Measurements from ENCODE around the gene FAM76B. TPM values are rescaled to one million over a fixed set of nuclear protein-coding genes. Genes with fewer than 3 reads are reported as not detected.

Gene FAM76B
- total RNA-seq, 1 donor from 2014 or later, result 49.8 TPM

DNA sequence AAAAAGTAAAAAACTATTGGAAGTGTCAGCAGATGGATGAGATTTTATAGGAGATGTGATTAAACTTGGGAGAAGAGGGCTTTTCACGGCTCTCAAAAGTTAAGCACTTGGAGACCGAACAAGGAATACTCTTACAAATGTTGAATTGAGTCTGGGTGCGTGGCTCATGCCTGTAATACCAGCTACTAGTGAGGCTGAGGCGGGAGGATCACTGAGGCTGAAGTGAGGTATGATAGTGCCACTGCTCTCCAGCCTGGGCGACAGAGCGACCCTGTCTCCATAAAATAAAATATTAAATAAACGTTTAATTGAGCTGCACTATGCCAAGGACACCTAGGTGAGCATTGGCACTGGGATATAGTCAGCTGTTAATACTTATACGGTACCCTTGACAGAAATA lies 2.6 kb upstream of the FAM76B start:
- Mint-ChIP-seq H3K27ac (peak overlapping the region; percentile 100), H3K4me3 (ENCODE audit: low read depth) (peak overlapping the region; percentile 100), H3K27me3 (no peaks in the 10 kb centered on the region), H3K36me3 (ENCODE audit: insufficient read depth) (peaks cover 5% of the 10 kb centered on the region), H3K4me1 (ENCODE audit: low read depth) (peaks cover 42% of the 10 kb centered on the region), H3K9me3 (ENCODE audit: low read depth) (no peaks in the 10 kb centered on the region)
- TF ChIP-seq, protein P1, sequence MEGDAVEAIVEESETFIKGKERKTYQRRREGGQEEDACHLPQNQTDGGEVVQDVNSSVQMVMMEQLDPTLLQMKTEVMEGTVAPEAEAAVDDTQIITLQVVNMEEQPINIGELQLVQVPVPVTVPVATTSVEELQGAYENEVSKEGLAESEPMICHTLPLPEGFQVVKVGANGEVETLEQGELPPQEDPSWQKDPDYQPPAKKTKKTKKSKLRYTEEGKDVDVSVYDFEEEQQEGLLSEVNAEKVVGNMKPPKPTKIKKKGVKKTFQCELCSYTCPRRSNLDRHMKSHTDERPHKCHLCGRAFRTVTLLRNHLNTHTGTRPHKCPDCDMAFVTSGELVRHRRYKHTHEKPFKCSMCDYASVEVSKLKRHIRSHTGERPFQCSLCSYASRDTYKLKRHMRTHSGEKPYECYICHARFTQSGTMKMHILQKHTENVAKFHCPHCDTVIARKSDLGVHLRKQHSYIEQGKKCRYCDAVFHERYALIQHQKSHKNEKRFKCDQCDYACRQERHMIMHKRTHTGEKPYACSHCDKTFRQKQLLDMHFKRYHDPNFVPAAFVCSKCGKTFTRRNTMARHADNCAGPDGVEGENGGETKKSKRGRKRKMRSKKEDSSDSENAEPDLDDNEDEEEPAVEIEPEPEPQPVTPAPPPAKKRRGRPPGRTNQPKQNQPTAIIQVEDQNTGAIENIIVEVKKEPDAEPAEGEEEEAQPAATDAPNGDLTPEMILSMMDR (IDR thresholded peaks at IDR 0.05; ENCODE audit: unreplicated experiment), result no peak
- no peak for DNase-seq (ENCODE audit: low spot score, unreplicated experiment)

DNA sequence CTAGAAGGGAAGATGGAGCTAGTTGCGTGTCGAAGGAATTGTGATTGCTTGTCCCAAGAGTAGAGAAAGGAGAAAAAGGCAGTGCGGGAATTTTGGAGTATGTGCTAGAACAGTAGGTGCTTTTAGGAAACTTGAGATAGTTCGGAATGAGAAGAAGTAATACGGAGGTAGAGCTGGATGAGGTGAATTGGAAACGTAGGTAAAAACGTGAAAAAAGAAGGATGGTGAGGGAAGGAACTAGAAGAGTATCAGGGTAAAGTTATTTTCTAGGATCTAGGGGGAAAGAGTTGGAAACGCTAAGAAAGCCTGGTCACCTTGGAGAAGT lies 2.1 kb upstream of the FAM76B start:
- Mint-ChIP-seq H3K27ac (peak overlapping the region; percentile 100), H3K27me3 (no peaks in the 10 kb centered on the region), H3K4me1 (ENCODE audit: low read depth) (peaks cover 42% of the 10 kb centered on the region), H3K36me3 (ENCODE audit: insufficient read depth) (peaks cover 5% of the 10 kb centered on the region), H3K9me3 (ENCODE audit: low read depth) (no peaks in the 10 kb centered on the region), H3K4me3 (ENCODE audit: low read depth) (peak overlapping the region; percentile 100)
- TF ChIP-seq, protein P1 (IDR thresholded peaks at IDR 0.05; ENCODE audit: unreplicated experiment), result no peak
- DNase-seq (ENCODE audit: low spot score, unreplicated experiment), result no peak

- DNase-seq (ENCODE audit: low spot score, unreplicated experiment), result peak; percentile 41
Measured at GRCh38 chr11:95790933-95791708, 1.5 kb upstream of the FAM76B start.

DNA sequence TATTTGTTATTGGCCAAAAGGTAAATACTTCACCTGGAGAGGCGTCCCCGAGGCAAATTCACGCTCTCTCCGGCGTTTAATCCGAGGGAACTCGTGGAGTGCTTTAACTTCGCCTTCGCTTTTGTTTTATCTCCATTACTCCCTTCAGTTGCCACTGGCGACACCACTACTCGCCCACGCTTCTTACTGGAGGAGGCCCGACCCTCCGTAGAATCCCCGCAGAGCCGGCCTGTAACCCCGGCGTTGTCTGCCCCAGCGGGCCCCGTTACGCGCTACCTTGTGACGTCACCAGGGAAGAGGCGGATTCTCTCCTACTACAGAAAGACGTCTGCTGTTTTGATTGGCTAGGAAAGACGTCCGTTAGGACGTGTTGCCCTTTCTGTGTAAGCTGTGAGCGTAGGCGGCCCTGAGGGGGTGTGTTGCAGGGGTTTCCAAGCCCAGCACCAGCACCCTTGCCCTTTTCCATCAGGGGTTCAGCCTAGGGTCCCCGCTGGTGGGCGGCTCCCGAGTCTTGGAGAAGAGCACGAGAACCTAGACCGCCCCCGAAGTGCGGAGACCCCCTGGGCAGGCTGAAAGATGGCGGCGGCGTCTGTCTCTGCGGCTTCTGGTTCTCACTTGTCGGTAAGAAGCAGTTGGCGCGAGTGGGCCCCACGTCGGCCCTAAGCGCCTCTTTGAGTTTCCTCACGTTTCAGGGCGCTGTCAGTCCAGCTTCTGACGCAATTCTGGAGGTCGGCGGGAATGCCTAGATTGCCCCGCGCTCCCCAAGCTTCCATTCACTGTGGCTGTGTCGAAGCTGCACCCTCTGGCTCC lies 746 bp upstream of the FAM76B start, which contains the start of gene CEP57:
TSS of gene CEP57 (plus strand) at position 376 of the 810 bp plus-strand sequence. CDS start at position 577, 201 bp downstream.
- no peaks in the 10 kb centered on the region for H3K27me3 Mint-ChIP-seq

More at GRCh38 chr11:95790933-95791708, 1.5 kb upstream of the FAM76B start:
- peaks cover 6% of the 10 kb centered on the region for H3K36me3 Mint-ChIP-seq (ENCODE audit: insufficient read depth)
- H3K4me1 Mint-ChIP-seq (ENCODE audit: low read depth), result peaks cover 42% of the 10 kb centered on the region
- H3K27ac Mint-ChIP-seq, result peak overlapping the region; percentile 100
- no peaks in the 10 kb centered on the region for H3K27me3 Mint-ChIP-seq
- TF ChIP-seq, protein P1 (IDR thresholded peaks at IDR 0.05; ENCODE audit: unreplicated experiment), result no peak
- H3K4me3 Mint-ChIP-seq (ENCODE audit: low read depth), result peak overlapping the region; percentile 100
- H3K9me3 Mint-ChIP-seq (ENCODE audit: low read depth), result no peaks in the 10 kb centered on the region

More for the DNA sequence above, 746 bp upstream of the FAM76B start, which contains the start of gene CEP57:
- TF ChIP-seq, protein P1 (IDR thresholded peaks at IDR 0.05; ENCODE audit: unreplicated experiment), result no peak
- H3K9me3 Mint-ChIP-seq (ENCODE audit: low read depth), result no peaks in the 10 kb centered on the region
- peaks cover 34% of the 10 kb centered on the region for H3K4me1 Mint-ChIP-seq (ENCODE audit: low read depth)
- peak within 1 kb of the TSS; percentile 100 for H3K4me3 Mint-ChIP-seq (ENCODE audit: low read depth)
- H3K27ac Mint-ChIP-seq, result peak within 1 kb of the TSS; percentile 100
- H3K36me3 Mint-ChIP-seq (ENCODE audit: insufficient read depth), result peaks cover 12% of the 10 kb centered on the region
- peak; percentile 87 for DNase-seq (ENCODE audit: low spot score, unreplicated experiment)
